Measurements from ENCODE around the gene EPAS1.

EPAS1 gene

DNA sequence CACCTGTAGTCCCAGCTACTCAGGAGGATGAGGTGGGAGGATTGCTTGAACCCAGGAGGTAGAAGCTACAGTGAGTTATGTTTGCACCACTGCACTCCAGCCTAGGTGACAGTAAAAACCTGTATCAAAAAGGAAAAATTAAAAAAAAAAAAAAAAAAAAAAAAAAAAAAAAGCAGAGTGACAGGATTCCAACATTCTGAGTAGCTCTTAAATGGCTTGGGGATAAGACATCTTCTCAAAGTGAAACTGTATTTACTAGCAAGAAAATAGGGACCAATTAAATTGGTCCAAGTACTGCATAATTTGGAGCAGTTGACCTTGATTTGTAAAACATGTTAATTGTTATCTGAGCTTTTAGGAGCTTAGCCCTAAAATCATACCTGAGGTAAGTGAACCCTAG lies 116.4 kb downstream of the EPAS1 start:
- FAIRE-seq: no peak

DNA sequence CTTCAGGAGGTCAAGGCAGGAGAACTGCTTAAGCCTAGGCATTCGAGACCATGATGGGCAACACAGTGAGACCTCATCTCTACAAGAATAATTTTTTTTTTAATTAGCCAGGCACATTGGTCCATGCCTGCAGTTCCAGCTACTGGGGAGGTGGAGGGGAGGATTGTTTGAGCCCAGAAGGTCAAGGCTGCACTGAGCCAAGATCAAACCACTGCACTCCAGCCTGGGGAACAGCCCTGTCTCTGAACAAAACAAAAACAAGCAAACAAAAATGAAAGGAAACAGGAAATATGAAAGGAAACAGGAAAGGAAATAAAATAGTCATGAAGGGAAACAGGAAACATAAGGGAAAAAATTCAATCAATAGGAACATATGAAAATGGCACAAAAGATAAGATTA lies 117.5 kb downstream of the EPAS1 start:
- no peak for FAIRE-seq

DNA sequence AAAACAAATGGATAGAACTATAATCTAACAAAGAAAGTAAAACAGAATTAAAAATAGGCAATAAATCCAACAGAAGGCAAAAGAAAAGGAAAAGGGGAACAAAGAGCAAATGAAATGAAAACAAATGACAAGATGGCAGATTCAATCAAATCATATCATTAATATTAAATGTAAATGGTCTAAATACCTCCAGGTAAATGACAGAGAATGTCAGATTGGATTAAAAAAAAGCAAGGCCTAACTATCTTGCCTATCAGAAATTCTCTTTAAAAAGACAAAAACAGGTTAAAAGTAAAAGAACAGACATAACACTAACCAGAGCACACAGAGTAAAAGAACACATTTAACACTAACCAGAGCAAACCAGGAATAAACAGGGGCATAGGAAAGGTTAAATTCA lies 119.1 kb downstream of the EPAS1 start:
- FAIRE-seq: no peak

DNA sequence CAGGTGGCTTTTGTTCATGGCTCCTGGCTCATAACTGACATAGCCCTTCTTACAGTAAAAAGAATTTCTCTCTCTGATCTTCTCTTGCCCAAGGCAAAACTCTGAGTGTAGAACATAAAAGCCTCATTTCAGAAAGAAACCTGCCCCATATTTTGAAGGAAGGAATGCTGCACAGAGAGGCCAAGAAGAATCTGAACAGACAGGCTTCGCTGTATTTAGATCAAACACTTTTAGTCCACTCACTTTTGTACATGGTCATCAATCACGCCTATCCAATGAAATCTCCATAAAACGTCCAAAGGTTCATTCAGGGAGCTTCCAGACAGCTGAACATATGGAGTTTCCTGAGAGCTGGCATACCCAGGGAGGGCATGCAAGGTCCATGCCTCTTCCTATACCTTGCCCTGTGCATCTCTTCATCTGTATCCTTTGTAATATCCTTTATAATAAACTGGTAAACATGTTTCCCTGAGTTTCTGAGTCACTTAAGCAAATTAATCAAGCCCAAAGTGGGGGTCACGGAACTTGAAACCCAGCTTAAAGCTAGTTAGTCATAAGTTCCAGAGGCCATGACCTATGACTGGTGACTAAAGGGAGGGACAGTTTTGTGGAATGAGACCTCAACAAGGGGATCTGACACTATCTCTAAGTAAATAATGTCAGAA lies 119.7 kb downstream of the EPAS1 start:
- no peak for FAIRE-seq

DNA sequence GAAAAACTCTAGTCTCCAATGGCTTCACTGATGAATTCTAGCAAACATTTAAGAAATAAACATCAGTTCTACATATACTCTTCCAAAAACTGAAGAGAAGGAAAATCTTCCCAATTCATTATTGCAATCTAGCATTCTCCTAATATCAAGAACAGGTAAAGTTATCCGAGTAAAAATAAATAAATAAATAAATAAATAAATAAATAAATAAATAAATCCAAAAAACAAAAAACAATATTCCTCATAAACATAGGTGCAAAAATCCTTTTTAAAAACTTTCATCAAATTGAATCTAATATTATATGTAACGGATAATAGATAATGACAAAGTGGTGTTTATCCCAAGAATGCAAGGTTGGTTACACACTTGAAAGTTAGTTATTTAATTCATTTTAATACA lies 123.7 kb downstream of the EPAS1 start:
- peak; percentile 89 for FAIRE-seq

DNA sequence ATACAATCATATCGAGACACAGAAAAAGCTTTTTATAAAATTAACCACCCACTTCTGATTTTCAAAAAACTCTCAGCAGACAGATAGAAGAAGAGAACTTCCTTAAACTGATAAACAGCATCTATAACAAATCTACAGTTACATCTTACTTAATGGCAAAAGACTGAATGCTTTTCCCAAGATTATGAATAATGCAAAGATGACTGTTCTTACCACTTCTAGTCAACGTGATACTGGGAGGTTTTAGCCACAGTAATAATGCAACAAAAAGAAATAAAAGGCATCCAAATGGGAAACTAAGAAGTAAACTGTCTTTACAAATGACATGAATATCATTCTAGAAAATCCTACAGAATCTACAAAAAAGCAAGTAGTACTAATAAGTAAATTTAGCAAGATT lies 124.2 kb downstream of the EPAS1 start:
- no peak for FAIRE-seq

DNA sequence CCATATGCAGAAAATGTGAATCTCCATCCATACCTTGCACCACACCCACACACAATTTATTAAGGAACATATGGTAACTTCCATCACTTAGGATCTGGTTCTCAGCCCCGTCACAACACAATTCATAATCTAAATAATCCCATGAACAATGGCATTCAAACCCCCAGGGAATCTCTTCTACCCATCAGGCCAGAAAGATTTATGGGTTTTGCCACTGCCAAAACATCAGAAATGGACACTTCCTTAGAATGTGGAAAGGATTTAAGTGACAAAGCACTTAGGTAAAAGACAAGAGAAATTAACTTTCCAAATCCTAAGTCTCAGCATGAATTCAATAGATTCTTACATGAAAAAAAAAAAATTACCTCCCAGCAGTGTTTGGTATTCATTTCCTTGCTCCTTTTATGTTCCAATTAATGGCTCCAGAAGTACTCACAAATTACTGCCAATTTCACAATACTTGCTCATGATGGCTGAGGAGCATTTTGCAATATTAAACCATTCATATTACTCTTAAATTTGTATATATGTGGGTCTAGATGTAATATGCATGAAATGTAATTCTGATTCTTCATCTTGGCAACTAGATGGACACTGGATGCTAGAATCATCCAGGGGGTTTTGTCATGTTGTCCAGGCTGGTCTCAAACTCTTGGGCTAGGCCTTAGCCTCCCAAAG lies 125.6 kb downstream of the EPAS1 start:
- no peak for FAIRE-seq

DNA sequence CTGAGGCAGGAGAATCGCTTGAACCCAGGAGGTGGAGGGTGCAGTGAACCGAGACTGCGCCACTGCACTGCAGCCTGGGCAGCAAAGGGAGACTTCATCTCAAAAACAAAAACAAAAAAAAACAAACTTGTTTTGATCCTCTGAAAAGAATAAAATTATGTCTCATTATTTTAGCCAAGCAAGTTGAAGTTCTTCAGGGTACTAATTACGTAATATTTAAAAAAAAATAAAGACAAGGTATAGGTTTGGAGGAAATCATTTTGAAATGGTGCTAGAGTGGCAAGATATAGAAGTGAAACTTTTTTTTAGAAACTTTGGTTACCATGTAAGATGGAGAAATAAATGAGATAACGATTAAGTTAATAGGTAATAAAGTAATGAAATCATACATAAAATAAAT lies 127.7 kb downstream of the EPAS1 start:
- FAIRE-seq: peak; percentile 37

DNA sequence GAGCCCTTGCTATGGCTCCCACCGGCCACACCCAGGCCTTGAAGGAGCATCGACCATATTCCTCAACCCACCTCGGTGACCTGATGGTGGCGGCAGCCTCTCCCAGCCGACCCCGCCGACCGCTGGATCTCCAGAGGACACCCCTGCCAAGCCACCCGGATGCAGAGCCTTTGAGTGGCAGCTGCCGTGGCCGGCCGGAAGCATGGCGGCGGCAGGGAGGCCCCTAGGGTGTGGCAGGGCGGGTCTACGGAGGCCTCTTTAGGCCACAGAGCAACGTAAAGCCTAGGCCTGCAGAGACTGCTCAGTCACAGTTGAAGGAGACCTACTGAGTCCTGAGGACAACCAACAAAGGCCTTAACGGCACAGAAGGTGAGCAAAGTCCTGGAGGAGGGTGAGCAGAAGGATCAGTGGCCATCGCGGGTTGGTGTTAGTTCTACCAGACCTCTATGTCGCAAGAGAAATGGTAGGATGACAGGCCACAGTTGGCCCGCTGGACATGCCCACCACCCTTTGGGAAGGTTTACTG lies 131.8 kb downstream of the EPAS1 start:
- FAIRE-seq: no peak

DNA sequence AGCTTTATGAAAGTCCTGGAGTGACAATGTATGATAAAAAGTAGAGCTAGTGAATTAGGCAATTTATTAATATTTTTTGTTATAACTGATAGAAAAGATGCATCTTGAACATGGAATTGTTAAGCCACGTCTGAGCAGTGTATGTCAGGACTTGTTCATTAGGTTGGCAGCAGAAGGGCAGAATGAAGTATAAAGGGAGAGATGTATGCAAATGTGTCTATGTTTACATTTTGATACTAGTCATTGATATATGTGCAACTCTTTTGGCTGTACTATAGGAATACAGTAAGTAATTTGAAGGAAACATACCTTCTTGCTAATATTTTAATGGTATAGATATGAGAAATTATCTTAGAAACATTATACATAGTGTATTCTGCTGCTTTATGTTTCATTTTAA lies 133.2 kb downstream of the EPAS1 start:
- no peak for FAIRE-seq

DNA sequence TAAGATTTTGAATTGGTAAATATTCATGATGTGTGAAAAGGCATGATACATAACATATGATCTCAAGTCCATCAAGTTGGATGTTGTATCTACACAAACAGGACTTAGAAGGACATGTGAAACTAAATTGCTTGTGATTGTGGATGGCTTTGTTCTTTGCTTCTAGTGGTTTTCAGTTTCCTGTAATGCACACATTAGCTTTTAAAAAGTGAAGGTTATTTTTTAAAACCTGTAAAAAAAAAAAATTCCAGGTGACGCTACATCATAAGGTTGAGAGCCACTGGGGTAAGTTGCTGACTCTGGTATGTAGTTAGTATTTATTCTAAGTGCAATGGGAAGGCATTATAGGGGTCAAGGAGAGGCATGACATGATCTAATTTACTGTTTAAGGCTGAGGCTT lies 133.8 kb downstream of the EPAS1 start:
- no peak for FAIRE-seq

DNA sequence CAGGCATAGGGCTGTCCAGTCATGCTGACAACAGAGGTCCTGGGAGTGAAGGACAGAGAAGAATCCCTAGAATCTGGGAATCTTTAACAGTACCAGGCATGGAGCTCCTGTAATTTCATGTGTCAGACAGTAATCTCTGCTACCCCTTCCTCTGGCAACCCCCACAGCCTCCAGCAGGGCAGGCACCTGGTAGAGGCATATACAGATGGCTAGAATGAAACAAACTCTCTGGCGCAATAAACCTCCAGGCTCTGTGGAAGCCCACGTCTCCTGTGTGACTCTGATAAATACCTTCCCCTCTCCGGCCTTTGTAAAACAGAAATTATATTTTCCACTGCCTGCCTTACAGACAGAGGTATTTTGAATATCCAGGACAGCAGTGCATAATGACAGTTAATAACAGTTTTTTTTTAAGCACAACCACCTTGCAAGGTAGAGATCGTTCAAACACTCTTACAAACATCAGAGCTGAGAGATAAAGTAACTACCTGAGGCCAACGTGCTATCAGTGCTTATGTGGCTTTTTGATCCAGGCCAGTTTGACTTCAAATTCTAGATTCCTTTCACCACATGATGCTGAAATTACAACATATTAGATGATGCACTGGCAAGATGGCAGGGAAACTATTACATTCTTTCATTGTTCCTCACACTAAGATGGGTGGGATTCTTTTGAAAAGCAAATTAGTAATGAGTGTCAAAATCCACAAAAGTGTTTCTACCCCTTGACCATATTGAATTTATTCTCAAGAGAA lies 134.5 kb downstream of the EPAS1 start:
- FAIRE-seq: no peak

DNA sequence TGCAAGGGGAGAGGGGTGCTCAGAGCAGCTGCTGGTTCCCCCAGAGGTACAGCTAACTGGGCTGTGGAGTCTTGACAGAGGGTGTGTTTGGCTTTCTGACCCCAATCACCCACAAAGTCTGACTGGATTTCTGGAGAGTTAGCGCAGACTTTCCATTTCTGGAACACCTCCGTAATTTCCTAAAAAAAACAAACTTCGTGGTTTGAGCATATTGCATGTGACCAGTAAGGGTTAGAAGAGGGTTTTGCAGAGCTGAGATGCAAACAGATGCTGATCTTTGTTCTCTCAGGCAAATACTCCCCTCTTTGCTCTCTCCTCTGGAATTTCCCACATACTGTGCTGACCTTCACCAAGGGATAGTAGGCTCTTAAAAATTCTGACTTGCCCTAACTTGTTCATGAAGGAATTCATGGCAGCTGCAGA lies 137.7 kb downstream of the EPAS1 start:
- no peak for FAIRE-seq

DNA sequence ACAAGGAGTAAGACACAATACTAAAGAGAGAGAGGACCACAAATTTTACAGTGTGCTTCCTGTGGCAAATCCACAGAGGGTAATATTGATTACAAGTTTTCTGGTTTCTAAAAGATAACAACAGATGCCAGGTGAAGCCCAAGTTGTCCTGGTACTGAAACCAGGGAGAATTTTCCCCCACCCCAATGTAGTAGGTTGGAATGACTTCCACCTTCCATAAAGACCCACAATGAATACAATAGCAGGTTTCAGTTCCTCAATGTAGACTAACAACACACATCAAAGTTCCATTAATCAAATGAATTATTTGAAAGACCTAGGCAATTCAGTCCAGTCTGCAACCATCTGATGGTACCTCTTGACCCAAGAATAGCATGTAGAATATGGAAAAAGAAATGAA lies 138.1 kb downstream of the EPAS1 start:
- FAIRE-seq: no peak

DNA sequence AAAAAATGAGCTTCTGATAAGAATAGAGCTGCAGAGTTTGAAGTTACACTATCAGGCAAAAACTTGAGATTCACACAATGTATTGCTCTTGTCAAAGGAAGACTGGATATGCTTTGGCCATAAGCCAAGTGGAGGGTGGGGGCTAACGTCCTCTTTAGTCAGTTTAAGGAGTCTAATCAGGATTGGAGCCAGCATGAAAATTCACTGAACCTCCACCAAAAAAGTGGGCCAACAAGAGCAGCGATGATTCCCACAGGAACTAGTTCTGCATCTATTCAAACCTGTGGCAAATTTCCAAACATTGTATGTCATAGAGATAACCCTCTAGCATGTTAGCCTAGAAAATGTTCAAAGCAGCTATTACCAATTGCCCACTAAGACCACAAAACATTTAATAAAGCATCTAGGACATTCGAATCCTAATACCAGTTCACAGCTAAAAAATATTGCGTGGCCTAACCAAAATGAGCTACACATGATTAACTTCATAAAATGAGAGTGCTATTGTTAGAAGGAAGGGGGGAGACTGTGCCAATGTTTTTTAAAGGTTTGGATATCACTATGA lies 138.7 kb downstream of the EPAS1 start:
- no peak for FAIRE-seq
